Smooth muscle cell (in vitro differentiated cells): ENCODE measurements around the gene KLHL36. TPM values are rescaled to one million over a fixed set of nuclear protein-coding genes. Genes with fewer than 3 reads are reported as not detected.
"Not testable (repeated sequence)": the region's sequence is repeated elsewhere in the genome, so short reads cannot be mapped to it uniquely, and the experiment has no call there.

Source experiments
- DNase-seq: peaks from one replicate; lab custom pipeline; 2025; ENCODE audit not compliant: unreplicated experiment; lab: John Stamatoyannopoulos, UW
- H2AFZ ChIP-seq: fragments of 200-600 bp; sonication (generic); 2 replicates; pipeline ENCODE4 v1.6.0; 2016; ENCODE audit warnings: antibody characterized with exemption, low read depth, mild to moderate bottlenecking
- H3F3A ChIP-seq: fragments of 200-600 bp; sonication (generic); 2 replicates; pipeline ENCODE4 v1.6.0; 2017; ENCODE audit warnings: antibody characterized with exemption, low read depth
- H3K27ac ChIP-seq: fragments of 200-600 bp; sonication (generic); 2 replicates; pipeline ENCODE4 v1.5.1; 2016; ENCODE audit warnings: low read depth, mild to moderate bottlenecking
- H3K27me3 ChIP-seq: fragments of 200-600 bp; sonication (generic); 2 replicates; pipeline ENCODE4 v1.6.1; 2016; ENCODE audit warnings: low read depth, mild to moderate bottlenecking
- H3K36me3 ChIP-seq: fragments of 200-600 bp; sonication (generic); 2 replicates; pipeline ENCODE4 v1.5.1; 2016; ENCODE audit warnings: low read depth
- H3K4me1 ChIP-seq: fragments of 200-600 bp; sonication (generic); 2 replicates; pipeline ENCODE4 v1.5.1; 2016; ENCODE audit warnings: low read depth
- H3K4me2 ChIP-seq: fragments of 200-600 bp; sonication (generic); 2 replicates; pipeline ENCODE4 v1.6.0; 2016; ENCODE audit warnings: mild to moderate bottlenecking
- H3K4me3 ChIP-seq: fragments of 200-600 bp; sonication (generic); 2 replicates; pipeline ENCODE4 v1.5.1; 2016; ENCODE audit warnings: mild to moderate bottlenecking
- H3K79me2 ChIP-seq: fragments of 200-600 bp; sonication (generic); 2 replicates; pipeline ENCODE4 v1.6.0; 2016; ENCODE audit warnings: low read depth, mild to moderate bottlenecking
- H3K9ac ChIP-seq: fragments of 200-600 bp; sonication (generic); 2 replicates; pipeline ENCODE4 v1.6.0; 2016; ENCODE audit warnings: low read depth
- H3K9me3 ChIP-seq: fragments of 200-600 bp; sonication (generic); replicated peaks from 2 replicates; pipeline ENCODE4 v1.5.1; 2016; ENCODE audit warnings: low read depth
- H4K20me1 ChIP-seq: fragments of 200-600 bp; sonication (generic); 2 replicates; pipeline ENCODE4 v1.6.0; 2016; ENCODE audit warnings: low read depth
- WGBS: methylation state at CpG from one replicate; pipeline ENCODE4 v1.1.7; 2016; ENCODE audit warnings: low lambda C conversion rate; 5-methylcytosine and 5-hydroxymethylcytosine counted together
- polyA plus RNA-seq: library from polyadenylated mRNA; unstranded; fragments of >200 nt; fragmentation: Nextera tagmentation; extraction: Ambion mirVana; gene quantifications from 2 replicates; pipeline ENCODE4 v1.2.1, GENCODE V29; 2016
- total RNA-seq: library from RNA; depleted of rRNA; stranded (reverse); fragments of >200 nt; gene quantifications from 2 replicates; pipeline ENCODE4 v1.2.3, GENCODE V29; 2014
- TF ChIP-seq, protein P1 (sequence below): fragments of 200-600 bp; sonication (generic); IDR thresholded peaks from 2 replicates; pipeline ENCODE4 v1.5.1; 2017; ENCODE audit warnings: borderline replicate concordance, mild to moderate bottlenecking, antibody characterized with exemption; ENCODE audit not compliant: insufficient read depth, poor library complexity, severe bottlenecking

Gene KLHL36
- total and polyA plus RNA-seq, 2 experiments from 2014 or later, result 18.0 to 35.4 TPM

DNA sequence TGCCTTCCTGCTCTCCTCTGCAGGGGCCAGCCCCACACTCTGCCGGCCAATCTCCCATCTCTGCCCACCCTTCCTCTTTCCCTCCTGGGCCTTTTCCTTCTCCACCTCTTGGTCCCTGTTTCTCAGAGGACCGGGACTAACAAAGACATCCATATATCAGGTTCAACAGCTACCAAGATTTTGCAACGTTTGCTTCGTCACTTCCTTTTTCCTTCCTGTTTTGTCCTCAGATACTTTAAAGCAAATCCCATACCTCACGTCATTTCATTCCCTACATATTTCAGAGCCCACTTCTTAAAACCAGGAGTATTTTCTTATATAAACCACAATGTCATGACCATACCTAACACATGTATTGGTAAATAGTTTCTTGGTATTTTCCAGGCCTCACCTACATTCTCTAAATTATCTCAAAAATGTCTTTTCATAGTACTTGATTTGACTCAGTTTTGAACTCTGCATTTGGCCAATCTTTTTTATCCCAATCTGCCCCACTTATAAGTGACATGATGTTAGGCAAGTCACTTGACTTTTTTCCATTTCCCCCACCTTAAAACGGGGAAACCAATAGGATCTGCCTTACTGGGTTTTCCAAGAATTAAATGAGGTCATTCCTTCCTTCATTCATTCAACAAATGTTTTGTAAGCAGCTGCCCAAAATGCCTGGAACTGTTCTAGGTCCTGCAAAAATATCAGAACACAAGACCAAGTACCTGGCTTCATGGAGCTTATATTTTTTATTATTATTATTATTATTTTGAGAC lies 44.3 kb downstream of the KLHL36 start:
- Histone ChIP-seq H4K20me1 (no peaks in the 10 kb centered on the region), H3K4me1 (no peaks in the 10 kb centered on the region), H2AFZ (no peak overlapping the region), H3K9ac (no peak overlapping the region), H3F3A (no peaks in the 10 kb centered on the region), H3K79me2 (no peaks in the 10 kb centered on the region), H3K4me2 (no peak overlapping the region), H3K36me3 (no peaks in the 10 kb centered on the region), H3K4me3 (no peak overlapping the region), H3K27ac (no peak overlapping the region), H3K9me3 (no peaks in the 10 kb centered on the region), H3K27me3 (no peaks in the 10 kb centered on the region)
- TF ChIP-seq, protein P1, sequence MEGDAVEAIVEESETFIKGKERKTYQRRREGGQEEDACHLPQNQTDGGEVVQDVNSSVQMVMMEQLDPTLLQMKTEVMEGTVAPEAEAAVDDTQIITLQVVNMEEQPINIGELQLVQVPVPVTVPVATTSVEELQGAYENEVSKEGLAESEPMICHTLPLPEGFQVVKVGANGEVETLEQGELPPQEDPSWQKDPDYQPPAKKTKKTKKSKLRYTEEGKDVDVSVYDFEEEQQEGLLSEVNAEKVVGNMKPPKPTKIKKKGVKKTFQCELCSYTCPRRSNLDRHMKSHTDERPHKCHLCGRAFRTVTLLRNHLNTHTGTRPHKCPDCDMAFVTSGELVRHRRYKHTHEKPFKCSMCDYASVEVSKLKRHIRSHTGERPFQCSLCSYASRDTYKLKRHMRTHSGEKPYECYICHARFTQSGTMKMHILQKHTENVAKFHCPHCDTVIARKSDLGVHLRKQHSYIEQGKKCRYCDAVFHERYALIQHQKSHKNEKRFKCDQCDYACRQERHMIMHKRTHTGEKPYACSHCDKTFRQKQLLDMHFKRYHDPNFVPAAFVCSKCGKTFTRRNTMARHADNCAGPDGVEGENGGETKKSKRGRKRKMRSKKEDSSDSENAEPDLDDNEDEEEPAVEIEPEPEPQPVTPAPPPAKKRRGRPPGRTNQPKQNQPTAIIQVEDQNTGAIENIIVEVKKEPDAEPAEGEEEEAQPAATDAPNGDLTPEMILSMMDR, result no peak
- no peak for DNase-seq
- 79% methylated on average over 6 of the region's 6 CpGs for WGBS

DNA sequence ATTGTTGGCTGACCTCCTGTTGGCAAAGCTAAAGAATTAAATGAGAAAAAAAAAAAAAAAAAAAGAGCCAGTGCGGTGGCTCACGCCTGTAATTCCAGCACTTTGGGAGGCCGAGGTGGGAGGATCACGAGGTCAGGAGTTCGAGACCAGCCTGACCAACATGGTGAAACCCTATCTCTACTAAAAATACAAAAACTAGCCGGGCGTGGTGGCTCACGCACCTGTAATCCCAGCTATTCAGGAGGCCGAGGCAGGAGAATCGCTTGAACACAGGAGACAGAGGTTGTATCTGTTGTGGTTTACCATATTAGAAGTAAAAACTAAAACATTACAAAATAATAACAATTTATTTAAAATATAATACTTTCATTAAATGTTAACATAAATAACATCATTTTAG lies 45.6 kb downstream of the KLHL36 start:
- not testable (repeated sequence) for H2AFZ ChIP-seq, H4K20me1 ChIP-seq, H3F3A ChIP-seq, H3K36me3 ChIP-seq, H3K27ac ChIP-seq, H3K4me1 ChIP-seq, H3K4me3 ChIP-seq, H3K9me3 ChIP-seq, H3K27me3 ChIP-seq, DNase-seq, H3K9ac ChIP-seq, H3K79me2 ChIP-seq, H3K4me2 ChIP-seq
- 95% methylated on average over 10 of the region's 10 CpGs for WGBS

DNA sequence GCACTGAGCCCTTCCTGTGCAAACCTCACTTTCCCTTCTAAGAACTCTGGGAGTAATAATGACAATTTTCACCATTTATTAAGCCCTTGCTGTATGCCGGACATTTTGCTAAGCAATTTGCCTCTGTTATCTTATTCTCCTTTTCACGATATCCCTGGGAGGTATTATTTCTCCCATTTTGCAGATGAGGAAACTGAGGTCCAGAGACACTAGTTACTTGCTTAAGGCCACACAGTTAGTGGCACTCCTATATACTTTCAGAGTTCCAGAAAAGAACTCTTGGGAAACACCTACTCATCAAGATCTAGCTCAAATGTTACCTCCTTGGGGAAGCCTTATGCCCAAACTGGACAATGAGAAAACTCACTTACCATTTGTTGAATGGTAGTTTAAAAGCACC lies 46.7 kb downstream of the KLHL36 start:
- no peaks in the 10 kb centered on the region for H3K27me3 ChIP-seq
- no peaks in the 10 kb centered on the region for H4K20me1 ChIP-seq
- no peak for DNase-seq
- H3K79me2 ChIP-seq, result peaks cover 1% of the 10 kb centered on the region
- H3K27ac ChIP-seq, result no peak overlapping the region
- H3K36me3 ChIP-seq, result no peaks in the 10 kb centered on the region
- H3F3A ChIP-seq, result no peaks in the 10 kb centered on the region
- H3K9me3 ChIP-seq, result no peaks in the 10 kb centered on the region
- no peak overlapping the region for H2AFZ ChIP-seq
- peaks cover 7% of the 10 kb centered on the region for H3K4me1 ChIP-seq
- WGBS, result 95% methylated on average over 2 of the region's 2 CpGs
- TF ChIP-seq, protein P1, result no peak
- no peak overlapping the region for H3K9ac ChIP-seq
- H3K4me2 ChIP-seq, result no peak overlapping the region
- H3K4me3 ChIP-seq, result no peak overlapping the region

DNA sequence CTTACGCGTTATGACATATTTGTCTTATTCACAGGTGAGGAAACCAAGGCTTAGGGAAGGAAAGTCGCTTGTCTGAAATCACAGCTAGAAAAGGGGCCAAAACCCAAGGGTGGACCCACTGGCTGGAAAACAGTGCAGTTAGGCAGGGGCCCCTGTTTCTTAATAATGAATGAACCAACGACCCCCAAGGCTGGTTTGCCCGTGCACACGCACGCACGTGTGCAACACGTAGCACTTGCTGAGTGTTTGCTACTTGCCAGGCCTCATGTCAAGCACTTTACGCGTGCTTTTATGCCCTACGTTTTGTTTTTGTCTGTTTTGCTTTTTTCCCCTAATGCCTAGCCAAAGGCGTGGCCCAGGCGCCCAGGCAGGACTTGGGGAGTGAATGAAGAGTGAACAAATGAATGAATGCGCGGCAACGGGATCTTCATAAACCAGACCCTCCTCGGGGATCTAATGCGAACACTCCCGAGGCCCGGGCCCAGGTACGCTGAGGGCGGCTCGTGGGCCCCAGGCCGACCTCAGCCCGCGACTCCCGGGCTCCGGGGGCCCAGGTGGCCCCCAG lies 50.9 kb downstream of the KLHL36 start:
- no peaks in the 10 kb centered on the region for H3K27me3 ChIP-seq
- H3K4me3 ChIP-seq, result peak overlapping the region; percentile 96
- H3K27ac ChIP-seq, result no peak overlapping the region
- H4K20me1 ChIP-seq, result peaks cover 41% of the 10 kb centered on the region
- no peak for DNase-seq
- H3K79me2 ChIP-seq, result peaks cover 42% of the 10 kb centered on the region
- H2AFZ ChIP-seq, result peak overlapping the region; percentile 96
- peak overlapping the region; percentile 80 for H3K9ac ChIP-seq
- H3K4me1 ChIP-seq, result peaks cover 16% of the 10 kb centered on the region
- H3K36me3 ChIP-seq, result no peaks in the 10 kb centered on the region
- WGBS, result 24% methylated on average over 28 of the region's 29 CpGs
- TF ChIP-seq, protein P1, result no peak
- peak overlapping the region; percentile 97 for H3K4me2 ChIP-seq
- no peaks in the 10 kb centered on the region for H3F3A ChIP-seq
- H3K9me3 ChIP-seq, result no peaks in the 10 kb centered on the region
